Measurements from ENCODE around the gene SNAPC1.

- TF ChIP-seq EP300 (IDR thresholded peaks at IDR 0.05; ENCODE audit: borderline replicate concordance) (no peak), ZBTB7A (IDR thresholded peaks at IDR 0.05; ENCODE audit: low read depth) (no peak), TEAD4 (IDR thresholded peaks at IDR 0.05) (no peak), CEBPB (IDR thresholded peaks at IDR 0.05) (no peak), MAX (IDR thresholded peaks at IDR 0.05) (0 out of 2 replicates have a peak, but pooled peaks have one; percentile 21), RAD21 (IDR thresholded peaks at IDR 0.05; ENCODE audit: low read depth) (no peak), YY1 (IDR thresholded peaks at IDR 0.05; ENCODE audit: low read depth) (no peak), CREB1 (IDR thresholded peaks at IDR 0.05; ENCODE audit: low read depth) (no peak), REST (IDR thresholded peaks at IDR 0.05; ENCODE audit: low read depth) (no peak), NFIC (IDR thresholded peaks at IDR 0.05) (no peak), EGR1 (IDR thresholded peaks at IDR 0.05) (no peak), TAF1 (IDR thresholded peaks at IDR 0.05; ENCODE audit: low read depth) (no peak), TCF12 (IDR thresholded peaks at IDR 0.05; ENCODE audit: low read depth) (no peak)
Measured at GRCh38 chr14:61813096-61813606, 50.9 kb downstream of the SNAPC1 start.

Measured in Ishikawa (cell line).